Measurements from ENCODE around the gene CDH11. TPM values are rescaled to one million over a fixed set of nuclear protein-coding genes. Genes with fewer than 3 reads are reported as not detected.

Gene CDH11
- total RNA-seq, 1 donor from 2014 or later: 94.1 TPM

DNA sequence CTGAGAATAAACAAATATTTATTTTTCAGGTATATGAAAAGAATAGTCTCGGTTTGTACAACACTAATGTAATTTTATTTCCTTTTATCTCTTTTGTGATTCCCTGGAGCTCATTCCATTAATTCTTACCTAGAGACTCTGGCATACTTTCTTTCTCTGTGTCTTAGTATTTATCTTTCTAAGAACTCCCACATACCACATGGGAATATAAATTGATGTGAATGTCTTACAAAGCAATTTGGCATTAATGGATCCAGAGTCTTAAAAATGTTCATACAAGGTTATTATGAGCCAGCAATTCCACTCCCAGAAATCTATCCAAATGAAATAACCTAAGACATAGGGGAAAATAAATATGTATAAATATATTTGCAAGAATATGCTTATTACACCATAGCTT, 202.7 kb downstream of the CDH11 start:
- Histone ChIP-seq H3K27me3 (ENCODE audit: low read depth) (no peaks in the 10 kb centered on the region), H3K36me3 (no peaks in the 10 kb centered on the region), H3K4me3 (no peak overlapping the region), H3K27ac (no peak overlapping the region), H3K4me1 (no peaks in the 10 kb centered on the region), H3K9me3 (no peaks in the 10 kb centered on the region)
- no peak for DNase-seq
- intact Hi-C loops (cut with DNase I): no loop called here
- ATAC-seq: no peak
- no peak for TF ChIP-seq CTCF (IDR thresholded peaks at IDR 0.05)

GRCh38 chr16:64916051-64916450, 205.8 kb downstream of the CDH11 start:
- H3K27ac ChIP-seq: no peak overlapping the region
- no peaks in the 10 kb centered on the region for H3K36me3 ChIP-seq
- no peak for DNase-seq
- no peak overlapping the region for H3K4me3 ChIP-seq
- no peak for ATAC-seq
- intact Hi-C loops (cut with DNase I): no loop called here
- H3K27me3 ChIP-seq (ENCODE audit: low read depth): no peaks in the 10 kb centered on the region
- H3K4me1 ChIP-seq: no peaks in the 10 kb centered on the region
- TF ChIP-seq CTCF (IDR thresholded peaks at IDR 0.05): no peak
- no peaks in the 10 kb centered on the region for H3K9me3 ChIP-seq

GRCh38 chr16:64910356-64910755, 211.5 kb downstream of the CDH11 start:
- intact Hi-C loops (cut with DNase I): no loop called here
- no peaks in the 10 kb centered on the region for H3K9me3 ChIP-seq
- H3K27me3 ChIP-seq (ENCODE audit: low read depth): no peaks in the 10 kb centered on the region
- H3K27ac ChIP-seq: no peak overlapping the region
- H3K36me3 ChIP-seq: no peaks in the 10 kb centered on the region
- no peaks in the 10 kb centered on the region for H3K4me1 ChIP-seq
- ATAC-seq: peak in 1 of 2 donors; percentile 51
- DNase-seq: no peak
- H3K4me3 ChIP-seq: no peak overlapping the region
- no peak for TF ChIP-seq CTCF (IDR thresholded peaks at IDR 0.05)

DNA sequence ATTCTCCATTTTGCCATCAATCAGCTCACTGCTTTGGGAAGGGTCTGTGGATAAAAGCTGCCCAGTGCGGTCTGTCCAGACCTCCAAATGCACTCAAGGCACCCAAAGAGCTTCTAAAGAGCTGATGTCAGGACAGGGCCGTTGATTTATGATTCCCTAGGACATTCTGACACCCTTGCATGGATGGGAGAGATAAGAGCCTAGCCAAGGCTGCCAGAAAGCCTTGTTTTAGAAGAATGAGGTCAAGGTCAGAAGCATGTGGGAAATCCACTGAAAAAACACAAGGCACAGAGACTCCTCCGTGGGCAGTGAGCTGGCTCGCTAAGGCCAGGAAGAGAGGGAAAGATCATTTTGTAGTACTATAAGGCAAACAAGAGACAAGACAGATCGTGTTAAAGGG, 214.0 kb downstream of the CDH11 start:
- Histone ChIP-seq H3K36me3 (no peaks in the 10 kb centered on the region), H3K27ac (no peak overlapping the region), H3K27me3 (ENCODE audit: low read depth) (no peaks in the 10 kb centered on the region), H3K9me3 (no peaks in the 10 kb centered on the region), H3K4me1 (no peaks in the 10 kb centered on the region), H3K4me3 (no peak overlapping the region)
- intact Hi-C loops (cut with DNase I): no loop called here
- no peak for DNase-seq
- peak in 1 of 2 donors; percentile 17 for ATAC-seq
- no peak for TF ChIP-seq CTCF (IDR thresholded peaks at IDR 0.05)

DNA sequence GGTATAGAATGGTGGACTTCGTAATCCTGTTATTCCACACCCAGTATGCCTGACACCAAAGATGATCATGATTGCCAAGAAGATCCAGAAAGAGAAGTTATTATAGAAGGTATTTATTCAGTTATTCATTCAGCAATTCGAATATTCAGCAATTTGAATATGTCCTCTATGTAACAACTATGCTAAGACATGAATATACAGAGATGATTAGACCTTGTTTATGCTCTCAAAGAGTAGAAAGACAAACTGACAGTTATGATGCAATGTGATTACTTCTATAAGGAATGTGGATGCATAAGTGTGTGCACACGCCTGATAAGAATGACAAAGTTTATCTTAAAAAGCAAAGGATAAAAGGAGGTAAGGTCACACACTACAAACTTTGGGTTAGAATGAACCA, 218.1 kb downstream of the CDH11 start:
- no peak for TF ChIP-seq CTCF (IDR thresholded peaks at IDR 0.05)

DNA sequence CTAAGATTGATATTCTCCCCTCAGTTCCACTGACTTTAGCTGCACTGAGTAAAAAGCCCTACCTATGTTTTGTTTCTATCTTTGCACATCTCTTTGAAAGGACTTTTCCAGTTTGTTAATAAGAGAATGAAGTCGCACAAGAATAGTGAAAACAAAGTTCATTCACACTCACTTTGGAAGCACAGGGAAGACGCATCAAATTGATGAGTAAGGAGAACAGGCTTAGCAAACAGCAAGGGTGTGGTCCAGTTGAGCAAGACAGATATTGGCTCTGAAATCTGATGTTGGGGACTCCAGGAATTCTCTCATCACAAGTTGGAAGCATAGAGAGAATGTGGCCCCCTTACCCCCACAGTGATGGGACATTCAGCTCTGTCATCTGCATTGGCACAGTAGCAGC, 221.3 kb downstream of the CDH11 start:
- Histone ChIP-seq H3K4me1 (no peaks in the 10 kb centered on the region), H3K27me3 (ENCODE audit: low read depth) (no peaks in the 10 kb centered on the region), H3K36me3 (no peaks in the 10 kb centered on the region), H3K4me3 (no peak overlapping the region), H3K9me3 (no peaks in the 10 kb centered on the region), H3K27ac (no peak overlapping the region)
- no peak for TF ChIP-seq CTCF (IDR thresholded peaks at IDR 0.05)
- intact Hi-C loops (cut with DNase I): no loop called here
- ATAC-seq: no peak
- no peak for DNase-seq

More for the DNA sequence above, 218.1 kb downstream of the CDH11 start:
- no peaks in the 10 kb centered on the region for H3K9me3 ChIP-seq
- no peaks in the 10 kb centered on the region for H3K27me3 ChIP-seq (ENCODE audit: low read depth)
- H3K4me1 ChIP-seq: no peaks in the 10 kb centered on the region
- intact Hi-C loops (cut with DNase I): no loop called here
- ATAC-seq (no peak), DNase-seq (no peak)
- no peak overlapping the region for H3K27ac ChIP-seq
- H3K36me3 ChIP-seq: no peaks in the 10 kb centered on the region
- H3K4me3 ChIP-seq: no peak overlapping the region

Measured in lower lobe of right lung (tissue), 2 donors.